ENCODE data around the gene MKNK2. TPM values are rescaled to one million over a fixed set of nuclear protein-coding genes. Genes with fewer than 3 reads are reported as not detected.

MKNK2 gene
- total and polyA plus RNA-seq, 4 donors: 22.2 to 66.0 (median 57.8) TPM

DNA sequence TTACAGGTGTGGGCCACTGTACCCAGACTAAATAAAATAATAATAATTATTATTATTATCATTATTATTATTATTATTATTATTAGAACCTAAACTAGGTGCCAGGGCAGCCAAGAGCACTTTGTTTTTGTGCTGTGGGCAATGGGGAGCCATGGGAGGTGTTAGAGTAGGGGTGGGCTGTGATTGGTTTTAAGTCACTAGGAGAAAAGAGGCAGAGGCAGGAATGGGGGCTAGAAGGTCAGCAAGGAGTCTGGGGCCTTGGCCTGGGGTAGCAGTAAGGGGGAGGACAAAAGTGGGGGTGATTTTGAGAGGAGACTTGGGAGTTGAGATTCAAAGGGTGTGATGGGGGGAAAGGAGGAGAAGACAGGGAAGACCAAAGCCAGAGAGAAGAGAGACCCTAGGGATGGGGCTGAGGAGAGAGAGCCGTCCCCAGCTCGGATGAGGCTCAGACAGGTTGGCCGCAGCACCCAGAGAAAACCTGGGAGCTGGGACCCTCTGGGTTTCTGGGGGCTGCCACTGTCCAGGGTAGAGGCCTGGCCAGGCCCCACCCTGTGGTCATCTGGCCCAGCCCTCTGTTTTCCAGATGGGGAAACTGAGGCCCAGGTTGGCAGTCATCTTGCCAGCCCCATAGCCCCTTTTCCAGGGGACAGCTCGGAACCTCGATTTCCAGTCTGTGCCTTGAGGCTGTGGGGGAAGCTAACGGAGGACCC lies 17.8 kb downstream of the MKNK2 start:
- no peak overlapping the region for H3K4me3 ChIP-seq (ENCODE audit: low read depth, low read length)
- no peaks in the 10 kb centered on the region for H3K27me3 ChIP-seq (ENCODE audit: control insufficient read depth, insufficient read depth, low read length)
- DNase-seq (ENCODE audit: low read depth in 4 of 6, low spot score in 6 of 6): no peak
- WGBS (ENCODE audit: insufficient coverage): 91% methylated on average over 6 of the region's 6 CpGs
- H3K9me3 ChIP-seq (ENCODE audit: control insufficient read depth, insufficient read depth, low read length): peaks cover 3% of the 10 kb centered on the region
- H3K36me3 ChIP-seq (ENCODE audit: control insufficient read depth, insufficient read depth, low read length): peaks cover 8% of the 10 kb centered on the region
- no peak overlapping the region for H3K27ac ChIP-seq (ENCODE audit: low read depth, low read length)
- H3K4me1 ChIP-seq (ENCODE audit: control insufficient read depth, insufficient read depth, low read length): peaks cover 23% of the 10 kb centered on the region

DNA sequence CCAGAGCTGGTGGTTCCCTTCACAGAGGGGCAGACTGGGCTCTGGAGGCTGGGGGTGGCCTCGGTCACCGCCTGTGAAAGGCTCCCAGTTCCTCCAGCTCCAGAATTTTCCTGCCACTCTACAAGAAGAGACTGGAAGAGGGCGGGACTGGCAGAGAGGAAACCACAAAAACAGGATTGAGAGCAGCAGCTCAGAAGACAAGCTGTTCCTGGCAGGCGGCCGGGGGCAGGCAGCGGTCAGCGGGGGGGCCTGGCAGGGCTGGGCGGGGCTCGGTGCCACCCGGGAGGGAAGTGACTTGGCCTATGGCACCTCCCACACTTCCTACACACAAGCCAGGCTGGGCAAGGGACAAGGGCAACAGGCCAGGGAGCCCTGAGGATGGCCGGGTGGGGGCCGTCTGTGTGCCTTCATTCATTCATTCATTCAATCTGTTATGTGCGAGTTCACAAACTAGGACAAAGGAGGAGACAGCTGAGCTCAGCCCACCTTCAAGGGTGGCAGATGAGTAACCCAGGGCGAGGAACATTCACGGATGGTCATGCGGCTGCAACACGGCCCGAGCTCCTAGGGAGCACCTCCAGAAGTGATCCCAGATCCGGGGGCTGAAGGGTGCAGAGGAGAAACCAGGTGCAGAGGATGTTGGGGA lies 18.6 kb downstream of the MKNK2 start:
- H3K9me3 ChIP-seq (ENCODE audit: control insufficient read depth, insufficient read depth, low read length): peaks cover 3% of the 10 kb centered on the region
- peaks cover 23% of the 10 kb centered on the region for H3K4me1 ChIP-seq (ENCODE audit: control insufficient read depth, insufficient read depth, low read length)
- WGBS (ENCODE audit: insufficient coverage): 24% methylated on average over 11 of the region's 19 CpGs
- H3K27me3 ChIP-seq (ENCODE audit: control insufficient read depth, insufficient read depth, low read length): no peaks in the 10 kb centered on the region
- no peaks in the 10 kb centered on the region for H3K36me3 ChIP-seq (ENCODE audit: control insufficient read depth, insufficient read depth, low read length)
- peak in 3 of 6 donors; percentile 61 to 90 (median 80) for DNase-seq (ENCODE audit: low read depth in 4 of 6, low spot score in 6 of 6)
- H3K4me3 ChIP-seq (ENCODE audit: low read depth, low read length): no peak overlapping the region
- peak overlapping the region; percentile 95 for H3K27ac ChIP-seq (ENCODE audit: low read depth, low read length)

DNA sequence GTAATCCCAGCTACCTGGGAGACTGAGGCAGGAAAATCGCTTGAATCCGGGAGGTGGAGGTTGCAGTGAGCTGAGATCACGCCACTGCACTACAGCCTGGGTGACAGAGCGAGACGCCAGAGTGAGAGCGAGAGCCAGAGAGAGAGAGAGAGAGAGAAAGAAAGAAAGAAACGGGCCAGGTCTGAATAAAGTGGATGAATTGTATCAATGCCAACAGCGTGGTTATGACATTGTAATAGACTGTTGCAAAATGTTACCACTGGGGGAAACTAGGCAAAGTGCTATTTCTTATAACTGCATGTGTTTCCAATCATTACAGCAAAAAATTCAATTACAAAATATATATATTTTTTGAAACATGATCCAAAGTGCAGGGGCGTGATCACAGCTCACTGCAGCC lies 23.7 kb downstream of the MKNK2 start:
- no peak overlapping the region for H3K4me3 ChIP-seq (ENCODE audit: low read depth, low read length)
- H3K9me3 ChIP-seq (ENCODE audit: control insufficient read depth, insufficient read depth, low read length): no peaks in the 10 kb centered on the region
- no peaks in the 10 kb centered on the region for H3K27me3 ChIP-seq (ENCODE audit: control insufficient read depth, insufficient read depth, low read length)
- peak in 1 of 6 donors; percentile 58 for DNase-seq (ENCODE audit: low read depth in 4 of 6, low spot score in 6 of 6)
- peaks cover 11% of the 10 kb centered on the region for H3K4me1 ChIP-seq (ENCODE audit: control insufficient read depth, insufficient read depth, low read length)
- H3K36me3 ChIP-seq (ENCODE audit: control insufficient read depth, insufficient read depth, low read length): no peaks in the 10 kb centered on the region
- 73% methylated on average over 7 of the region's 9 CpGs for WGBS (ENCODE audit: insufficient coverage)
- no peak overlapping the region for H3K27ac ChIP-seq (ENCODE audit: low read depth, low read length)

DNA sequence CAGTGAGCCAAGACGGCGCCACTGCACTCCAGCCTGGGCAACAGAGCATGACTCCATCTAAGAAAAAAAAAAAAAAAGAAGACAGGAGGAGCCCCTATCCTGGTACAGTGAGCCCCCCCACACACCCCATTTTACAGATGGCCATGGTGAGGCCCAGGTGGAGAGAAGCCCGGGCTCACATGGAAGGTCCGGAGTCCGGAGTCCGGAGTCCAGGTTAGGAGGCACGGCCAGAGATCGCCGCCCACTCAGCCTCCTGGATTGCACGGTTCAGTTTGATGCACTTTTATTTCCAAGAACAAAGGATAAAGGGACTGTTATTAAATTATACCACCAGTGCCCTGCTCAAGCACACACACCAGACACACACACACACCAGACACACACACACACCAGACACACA lies 24.3 kb downstream of the MKNK2 start:
- no CpG with 5 or more reads among the region's 10 CpGs for WGBS (ENCODE audit: insufficient coverage)
- no peaks in the 10 kb centered on the region for H3K36me3 ChIP-seq (ENCODE audit: control insufficient read depth, insufficient read depth, low read length)
- H3K27ac ChIP-seq (ENCODE audit: low read depth, low read length): no peak overlapping the region
- DNase-seq (ENCODE audit: low read depth in 4 of 6, low spot score in 6 of 6): no peak
- H3K4me1 ChIP-seq (ENCODE audit: control insufficient read depth, insufficient read depth, low read length): peaks cover 5% of the 10 kb centered on the region
- no peak overlapping the region for H3K4me3 ChIP-seq (ENCODE audit: low read depth, low read length)
- no peaks in the 10 kb centered on the region for H3K27me3 ChIP-seq (ENCODE audit: control insufficient read depth, insufficient read depth, low read length)
- no peaks in the 10 kb centered on the region for H3K9me3 ChIP-seq (ENCODE audit: control insufficient read depth, insufficient read depth, low read length)

DNA sequence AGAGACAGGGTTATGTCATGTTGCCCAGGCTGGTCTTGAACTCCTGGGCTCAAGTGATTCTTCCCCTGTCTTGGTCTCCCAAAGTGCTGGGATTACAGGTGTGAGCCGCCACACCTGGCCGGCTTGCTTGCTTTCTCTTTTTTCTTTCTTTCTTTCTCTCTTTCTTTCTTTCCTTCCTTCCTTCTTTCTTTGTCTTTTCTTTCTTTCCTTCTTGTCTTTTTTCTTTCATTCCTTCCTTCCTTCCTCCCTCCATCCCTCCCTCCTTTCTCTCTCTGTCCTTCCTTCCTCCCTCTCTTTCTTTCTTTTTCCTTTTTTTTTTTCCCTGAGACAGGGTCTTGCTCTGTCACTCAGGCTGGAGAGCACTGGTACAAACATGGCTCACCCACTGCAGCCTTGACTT lies 28.8 kb downstream of the MKNK2 start:
- no peaks in the 10 kb centered on the region for H3K9me3 ChIP-seq (ENCODE audit: control insufficient read depth, insufficient read depth, low read length)
- no peaks in the 10 kb centered on the region for H3K27me3 ChIP-seq (ENCODE audit: control insufficient read depth, insufficient read depth, low read length)
- no peak for DNase-seq (ENCODE audit: low read depth in 4 of 6, low spot score in 6 of 6)
- no peaks in the 10 kb centered on the region for H3K36me3 ChIP-seq (ENCODE audit: control insufficient read depth, insufficient read depth, low read length)
- no peak overlapping the region for H3K4me3 ChIP-seq (ENCODE audit: low read depth, low read length)
- H3K4me1 ChIP-seq (ENCODE audit: control insufficient read depth, insufficient read depth, low read length): peaks cover 8% of the 10 kb centered on the region
- WGBS (ENCODE audit: insufficient coverage): 96% methylated on average over 2 of the region's 2 CpGs
- no peak overlapping the region for H3K27ac ChIP-seq (ENCODE audit: low read depth, low read length)

DNA sequence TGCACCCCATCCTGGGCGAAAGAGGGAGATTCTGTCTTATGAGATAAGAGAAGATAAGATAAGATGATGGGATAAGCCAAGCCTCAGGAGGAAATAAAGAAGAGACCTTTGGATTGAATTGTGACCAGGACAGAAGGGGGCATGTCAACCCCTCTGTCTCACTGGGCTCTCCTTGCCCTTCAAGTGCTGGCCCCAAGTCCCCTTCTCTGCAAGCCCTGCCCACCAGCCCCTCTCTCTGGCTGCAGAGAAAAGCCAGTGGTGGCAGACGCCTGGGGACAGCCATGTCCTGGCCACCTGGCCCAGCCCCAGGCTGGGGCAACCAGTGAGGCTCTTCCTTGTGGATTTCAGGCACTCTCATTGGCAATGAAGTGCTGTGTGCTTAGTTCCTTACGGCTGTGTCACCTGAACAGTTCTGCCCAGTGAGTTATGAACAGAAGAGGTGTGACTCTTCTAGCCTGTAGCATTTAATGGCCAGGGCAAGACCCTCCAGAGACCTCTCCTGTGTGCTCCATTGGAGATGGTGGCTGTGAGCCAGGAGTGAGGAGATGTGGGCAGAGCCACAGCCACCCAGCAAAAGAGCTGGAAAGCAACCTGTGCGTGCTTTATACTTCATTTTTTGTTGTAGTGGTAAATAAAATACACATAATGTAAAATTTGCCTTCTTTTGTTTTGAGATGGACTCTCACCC lies 29.4 kb downstream of the MKNK2 start:
- no peaks in the 10 kb centered on the region for H3K27me3 ChIP-seq (ENCODE audit: control insufficient read depth, insufficient read depth, low read length)
- no peak overlapping the region for H3K4me3 ChIP-seq (ENCODE audit: low read depth, low read length)
- 52% methylated on average over 2 of the region's 4 CpGs for WGBS (ENCODE audit: insufficient coverage)
- no peaks in the 10 kb centered on the region for H3K36me3 ChIP-seq (ENCODE audit: control insufficient read depth, insufficient read depth, low read length)
- DNase-seq (ENCODE audit: low read depth in 4 of 6, low spot score in 6 of 6): no peak
- no peak overlapping the region for H3K27ac ChIP-seq (ENCODE audit: low read depth, low read length)
- peaks cover 10% of the 10 kb centered on the region for H3K4me1 ChIP-seq (ENCODE audit: control insufficient read depth, insufficient read depth, low read length)
- H3K9me3 ChIP-seq (ENCODE audit: control insufficient read depth, insufficient read depth, low read length): no peaks in the 10 kb centered on the region

DNA sequence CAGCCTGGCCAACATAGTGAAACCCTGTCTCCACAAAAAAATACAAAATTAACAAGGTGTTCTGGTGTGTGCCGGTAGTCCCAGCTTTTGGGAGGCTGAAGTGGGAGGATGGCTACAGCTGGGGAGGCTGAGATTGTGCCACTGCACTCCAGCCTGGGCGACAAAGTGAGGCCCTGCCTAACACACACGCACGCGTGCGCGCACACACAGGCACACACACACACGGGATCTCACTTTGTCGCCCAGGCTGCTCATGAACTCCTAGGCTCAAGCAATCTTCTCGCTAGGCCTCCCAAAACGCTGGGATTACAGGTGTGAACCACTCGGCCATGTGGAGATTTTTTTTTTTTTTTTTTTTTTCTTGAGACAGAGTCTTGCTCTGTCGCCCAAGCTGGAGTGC lies 32.3 kb downstream of the MKNK2 start:
- Histone ChIP-seq H3K4me1 (ENCODE audit: control insufficient read depth, insufficient read depth, low read length) (peaks cover 28% of the 10 kb centered on the region), H3K36me3 (ENCODE audit: control insufficient read depth, insufficient read depth, low read length) (peaks cover 10% of the 10 kb centered on the region), H3K27me3 (ENCODE audit: control insufficient read depth, insufficient read depth, low read length) (no peaks in the 10 kb centered on the region), H3K27ac (ENCODE audit: low read depth, low read length) (no peak overlapping the region), H3K4me3 (ENCODE audit: low read depth, low read length) (no peak overlapping the region), H3K9me3 (ENCODE audit: control insufficient read depth, insufficient read depth, low read length) (no peaks in the 10 kb centered on the region)
- 95% methylated on average over 8 of the region's 13 CpGs for WGBS (ENCODE audit: insufficient coverage)
- no peak for DNase-seq (ENCODE audit: low read depth in 4 of 6, low spot score in 6 of 6)

DNA sequence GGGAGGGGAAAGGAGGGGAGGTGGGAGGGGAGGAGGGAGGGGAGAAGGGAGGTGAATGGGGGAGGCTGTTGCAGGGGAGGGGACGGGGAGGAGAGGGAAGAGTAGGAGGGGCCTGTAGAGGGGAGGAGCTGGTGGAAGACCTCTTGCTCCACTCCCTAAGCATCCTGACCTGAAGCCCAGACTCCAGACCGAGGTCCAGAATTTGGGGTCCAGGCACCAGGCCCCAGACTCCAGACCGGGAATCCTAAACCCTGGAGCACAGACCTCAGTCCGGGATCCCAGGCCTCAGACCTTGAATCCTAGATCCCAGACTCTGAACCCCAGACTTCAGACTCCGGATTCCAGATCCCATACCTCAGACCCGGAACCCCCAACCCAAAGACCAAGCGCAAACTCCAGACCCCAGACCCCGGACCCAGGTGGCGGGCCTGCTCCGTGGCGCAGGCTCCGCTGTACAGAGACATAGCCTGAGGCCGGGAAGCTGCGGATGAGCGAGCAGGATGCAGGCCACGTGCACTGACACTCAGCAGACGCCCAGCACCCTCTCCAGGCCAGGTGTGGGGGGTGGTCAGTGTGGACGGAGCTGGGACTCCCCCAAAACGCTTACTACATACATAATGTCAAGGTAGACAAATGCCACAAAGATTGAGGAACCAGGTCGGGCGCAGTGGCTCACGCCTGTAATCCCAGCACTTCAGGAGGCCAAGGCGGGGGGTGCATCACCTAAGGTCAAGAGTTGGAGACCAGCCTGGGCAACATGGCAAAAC lies 34.8 kb downstream of the MKNK2 start:
- Histone ChIP-seq H3K27me3 (ENCODE audit: control insufficient read depth, insufficient read depth, low read length) (no peaks in the 10 kb centered on the region), H3K36me3 (ENCODE audit: control insufficient read depth, insufficient read depth, low read length) (peaks cover 32% of the 10 kb centered on the region), H3K9me3 (ENCODE audit: control insufficient read depth, insufficient read depth, low read length) (no peaks in the 10 kb centered on the region), H3K27ac (ENCODE audit: low read depth, low read length) (peak overlapping the region; percentile 76), H3K4me1 (ENCODE audit: control insufficient read depth, insufficient read depth, low read length) (peaks cover 42% of the 10 kb centered on the region), H3K4me3 (ENCODE audit: low read depth, low read length) (peak overlapping the region; percentile 52)
- DNase-seq (ENCODE audit: low read depth in 4 of 6, low spot score in 6 of 6): peak in 5 of 6 donors; percentile 27 to 93 (median 66)
- 69% methylated on average over 14 of the region's 23 CpGs for WGBS (ENCODE audit: insufficient coverage)

DNA sequence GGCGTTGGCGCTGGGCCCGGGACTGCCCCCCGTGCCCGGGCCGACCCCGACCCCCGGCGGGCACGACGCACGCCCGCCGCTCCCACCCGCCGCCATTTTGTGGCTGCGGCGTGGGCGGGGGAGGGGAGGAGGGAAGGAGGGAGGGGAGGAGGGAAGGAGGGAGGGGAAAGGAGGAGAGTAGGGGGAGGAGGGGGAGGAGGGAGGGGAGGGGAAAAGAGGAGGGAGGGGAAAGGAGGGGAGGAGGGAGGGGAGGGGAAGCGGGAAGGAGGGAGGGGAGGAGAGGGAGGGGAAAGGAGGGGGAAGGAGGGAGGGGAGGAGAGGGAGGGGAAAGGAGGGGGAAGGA lies 35.5 kb downstream of the MKNK2 start, which contains the start of gene BTBD2:
TSS of gene BTBD2 (minus strand) at position 107 of the 343 bp plus-strand sequence. CDS start at position 96, 11 bp downstream.
- Histone ChIP-seq H3K36me3 (ENCODE audit: control insufficient read depth, insufficient read depth, low read length) (peaks cover 39% of the 10 kb centered on the region), H3K27ac (ENCODE audit: low read depth, low read length) (peak within 1 kb of the TSS; percentile 76), H3K4me3 (ENCODE audit: low read depth, low read length) (peak within 1 kb of the TSS; percentile 53), H3K27me3 (ENCODE audit: control insufficient read depth, insufficient read depth, low read length) (no peaks in the 10 kb centered on the region), H3K4me1 (ENCODE audit: control insufficient read depth, insufficient read depth, low read length) (peaks cover 42% of the 10 kb centered on the region), H3K9me3 (ENCODE audit: control insufficient read depth, insufficient read depth, low read length) (no peaks in the 10 kb centered on the region)
- peak in 5 of 6 donors; percentile 59 to 93 (median 74) for DNase-seq (ENCODE audit: low read depth in 4 of 6, low spot score in 6 of 6)
- no CpG with 5 or more reads among the region's 20 CpGs for WGBS (ENCODE audit: insufficient coverage)
